DMS79 treated with DMSO at 0.1 percent for 48 hours (cell line): Measurements from ENCODE around the gene THAP4.
A peak's percentile ranks its signal among the peaks of the same experiment; 100 is the strongest.
"Not testable (repeated sequence)": the region's sequence is repeated elsewhere in the genome, so short reads cannot be mapped to it uniquely, and the experiment has no call there.

Experiments
- DNase-seq: peaks from one replicate; lab custom pipeline; 2025; lab: John Stamatoyannopoulos, UW

THAP4 gene

DNA sequence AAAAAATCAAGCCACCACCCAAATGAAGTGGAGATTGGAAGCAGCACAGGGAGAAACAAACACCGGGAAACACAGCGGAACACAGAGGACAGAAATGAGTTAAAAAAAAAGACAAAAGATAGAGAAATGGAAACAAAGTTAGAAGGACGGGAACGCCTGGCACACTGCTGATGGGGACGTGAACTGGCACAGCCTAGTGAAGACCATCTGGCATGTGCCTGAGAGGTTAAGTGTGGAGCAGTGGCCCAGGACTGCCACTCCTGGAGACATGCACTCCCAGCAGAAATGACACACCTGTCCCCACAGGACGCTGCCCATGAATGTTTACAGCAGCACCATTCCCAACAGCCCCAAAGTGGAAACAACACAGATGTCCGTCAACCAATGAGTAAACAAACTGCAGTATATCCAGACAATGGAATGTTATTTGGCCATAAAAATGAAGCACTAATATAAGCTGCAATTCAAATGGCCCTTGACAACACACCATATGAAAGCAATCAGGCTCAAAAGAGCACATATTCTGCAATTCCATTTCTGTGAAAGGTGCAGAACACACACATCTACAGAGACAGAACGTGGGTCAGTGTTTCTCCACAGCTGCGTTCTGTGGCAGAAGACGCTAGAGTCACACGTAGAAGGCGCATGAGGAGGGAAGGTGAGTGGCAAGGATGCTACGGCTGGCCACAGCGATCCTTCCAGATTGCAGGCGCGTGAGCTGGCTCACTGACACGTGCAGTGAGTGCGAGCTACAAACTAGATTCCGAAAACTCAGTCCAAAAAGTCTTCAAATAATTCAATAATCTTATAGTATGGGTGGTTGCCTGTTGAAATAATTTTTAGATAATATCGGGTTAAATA lies 24.6 kb downstream of the THAP4 start:
- peak; percentile 71 for DNase-seq

DNA sequence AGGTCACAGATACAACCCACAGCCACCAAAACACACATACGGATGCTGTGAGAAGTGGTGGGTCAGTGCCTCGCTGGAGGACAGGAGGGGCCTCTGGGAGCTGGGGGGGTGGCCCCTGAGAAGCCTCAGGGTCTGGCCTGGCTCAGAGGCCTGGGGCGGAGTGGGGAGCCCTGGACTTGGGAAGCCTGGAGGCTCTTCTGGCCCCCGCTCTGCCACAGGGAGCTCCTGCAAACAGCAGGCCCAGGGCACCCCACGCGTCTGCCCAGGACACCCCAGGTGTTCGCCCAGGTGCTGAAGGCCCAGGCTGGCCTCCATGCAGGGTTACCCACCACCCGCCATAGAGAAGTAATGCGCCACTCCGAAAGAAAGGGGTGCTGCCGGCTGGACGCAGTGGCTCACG lies 25.9 kb downstream of the THAP4 start:
- no peak for DNase-seq

DNA sequence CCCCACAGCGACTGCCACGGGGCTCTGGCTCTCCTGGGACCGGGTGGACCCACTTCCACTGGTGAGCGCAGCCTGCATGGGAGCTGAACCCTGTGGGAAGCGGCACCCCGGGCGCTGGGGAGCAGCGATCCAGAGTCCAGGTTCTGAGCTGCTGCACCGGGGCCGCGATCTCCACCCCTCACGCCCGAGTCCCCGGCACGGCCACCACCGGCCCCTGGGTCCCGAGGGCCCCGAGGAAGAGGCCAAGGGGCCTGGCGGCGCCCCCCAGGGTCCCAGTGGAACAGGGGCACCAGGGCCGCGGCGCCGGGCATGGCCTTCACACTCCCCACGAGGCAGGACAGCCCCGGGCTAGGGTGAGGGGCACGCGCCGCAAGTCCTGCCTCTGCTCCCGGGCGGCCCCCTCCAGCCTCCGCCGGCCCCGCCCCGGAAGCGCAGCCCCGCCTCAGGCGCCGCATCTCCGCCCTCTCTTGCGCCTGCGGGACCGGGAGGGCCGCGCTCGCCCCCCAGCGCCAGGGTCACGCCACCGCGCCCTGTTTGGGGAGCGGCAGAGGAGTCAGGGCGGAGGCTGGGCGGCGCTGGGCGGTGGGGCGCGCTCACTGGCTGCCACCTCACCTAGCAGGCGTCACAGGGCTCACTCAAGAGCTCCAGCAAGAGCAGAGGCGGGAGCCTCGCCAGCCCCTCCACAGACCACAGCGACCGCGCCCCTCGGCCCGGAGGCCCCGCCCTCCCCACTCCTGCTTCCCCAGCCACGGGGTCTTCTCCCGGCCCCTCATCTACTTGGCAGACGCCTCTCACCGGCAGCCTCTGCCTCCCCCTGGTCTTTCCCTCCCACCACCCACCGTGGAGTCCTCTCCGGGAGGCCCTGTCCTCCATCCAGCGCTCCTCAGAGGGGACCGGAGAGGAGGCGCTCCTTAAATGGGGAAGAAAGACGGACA lies 26.8 kb downstream of the THAP4 start:
- DNase-seq, result peak; percentile 84

DNA sequence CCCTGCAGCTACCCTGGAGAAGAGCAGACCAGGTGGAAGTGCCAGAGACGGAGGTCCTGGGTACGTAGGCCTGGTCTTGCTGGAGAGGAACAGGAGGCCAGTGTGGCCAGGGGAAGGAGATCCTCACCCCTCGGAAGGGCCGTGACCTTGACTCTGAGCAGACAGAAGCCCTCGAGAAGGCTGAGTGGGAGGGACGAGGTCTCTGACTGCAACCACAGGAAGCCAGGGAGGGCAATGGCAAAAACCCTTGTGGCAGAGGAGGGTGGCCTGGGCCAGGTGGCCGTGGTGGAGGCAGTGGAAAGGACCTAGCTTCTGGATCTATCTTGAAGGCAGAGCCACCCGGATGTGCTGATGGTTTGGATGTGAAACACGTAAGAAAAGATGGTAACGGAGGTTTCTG lies 28.1 kb downstream of the THAP4 start:
- no peak for DNase-seq

DNA sequence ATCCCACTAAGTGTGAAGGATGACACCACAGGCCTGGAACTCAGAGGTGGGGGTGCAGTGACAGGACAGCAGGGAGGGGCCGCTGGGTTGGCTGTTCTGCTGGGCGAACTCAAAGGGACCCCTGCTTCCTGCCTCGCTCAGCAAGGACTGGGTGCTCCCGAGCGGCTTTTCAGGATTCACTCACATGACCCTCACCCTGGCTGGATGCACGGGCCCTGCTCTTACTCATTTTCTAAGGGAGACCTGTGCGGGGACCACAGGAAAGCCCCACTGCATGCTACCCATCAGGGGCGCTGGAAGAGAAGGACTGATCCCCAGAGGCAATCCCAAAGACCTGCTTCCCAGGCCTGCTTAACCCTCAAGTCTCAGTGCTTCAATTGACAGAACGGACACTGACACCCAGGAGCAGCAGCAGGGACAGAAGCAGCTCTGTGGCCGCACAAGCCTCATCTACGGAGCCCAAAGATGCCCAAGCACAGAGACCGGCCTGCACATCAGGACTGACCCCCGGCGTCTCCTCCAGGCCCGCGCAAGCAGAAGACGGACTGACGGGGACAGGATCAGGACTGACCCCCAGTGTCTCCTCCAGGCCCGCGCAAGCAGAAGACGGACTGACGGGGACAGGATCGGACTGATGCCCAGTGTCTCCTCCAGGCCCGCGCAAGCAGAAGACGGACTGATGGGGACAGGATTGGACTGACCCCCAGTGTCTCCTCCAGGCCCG lies 29.6 kb downstream of the THAP4 start:
- no peak for DNase-seq

DNA sequence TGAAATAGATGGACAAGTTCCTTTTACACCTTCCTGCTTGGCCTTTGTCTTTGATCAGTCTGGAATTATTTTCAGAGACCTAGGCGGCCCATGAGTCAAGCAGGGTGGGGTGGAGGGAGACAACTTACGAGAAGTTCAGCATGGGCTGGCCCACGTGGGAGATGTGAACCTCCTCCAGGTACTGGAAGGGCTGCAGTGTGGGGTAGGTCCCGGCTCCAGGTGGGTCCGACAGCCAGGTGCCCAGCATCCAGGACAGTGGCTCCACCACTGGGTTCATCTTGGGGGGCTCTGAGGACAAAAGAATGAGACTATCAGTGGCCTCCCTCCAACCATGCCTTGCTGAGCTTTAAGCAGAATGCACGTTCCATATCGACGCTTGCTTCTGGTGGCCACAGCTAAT lies 30.8 kb downstream of the THAP4 start:
- DNase-seq, result no peak

DNA sequence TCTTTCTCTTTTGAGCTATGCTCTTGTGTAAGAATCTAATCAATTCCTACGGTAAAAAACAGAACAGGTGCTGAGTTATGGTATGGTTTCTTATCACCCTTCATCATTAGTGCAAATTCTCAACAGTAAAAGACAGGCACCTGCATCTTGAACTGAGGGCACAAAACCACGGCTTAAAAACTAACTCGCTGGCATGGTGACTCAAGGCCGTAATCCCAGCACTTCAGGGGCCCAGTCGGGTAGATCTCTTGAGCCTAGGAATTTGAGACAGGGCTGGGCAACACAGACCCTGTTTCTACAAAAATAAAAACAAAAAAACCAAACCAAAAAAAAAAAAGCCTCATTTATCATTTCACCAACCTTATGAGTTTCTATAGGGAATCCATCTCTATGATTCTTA lies 33.3 kb downstream of the THAP4 start:
- no peak for DNase-seq

DNA sequence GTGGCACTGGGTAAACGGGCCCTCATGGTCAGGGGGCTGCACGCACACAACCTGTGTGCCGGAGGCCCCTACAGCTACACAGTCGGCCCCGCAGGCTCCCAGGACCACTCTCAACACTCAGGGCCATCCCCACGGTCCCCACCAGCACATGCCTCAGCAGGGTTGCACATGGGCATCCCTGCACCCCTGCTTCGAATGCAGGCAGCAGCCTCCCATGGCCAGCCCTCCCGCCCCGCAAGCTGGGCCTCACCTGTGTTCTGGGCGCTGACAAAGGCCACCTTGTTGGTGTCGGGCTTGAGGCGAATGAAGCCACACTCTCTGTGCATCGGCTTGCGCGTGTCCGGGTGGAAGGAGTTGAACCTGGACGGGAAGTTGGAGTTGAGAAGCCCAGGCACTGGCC lies 34.2 kb downstream of the THAP4 start:
- no peak for DNase-seq

DNA sequence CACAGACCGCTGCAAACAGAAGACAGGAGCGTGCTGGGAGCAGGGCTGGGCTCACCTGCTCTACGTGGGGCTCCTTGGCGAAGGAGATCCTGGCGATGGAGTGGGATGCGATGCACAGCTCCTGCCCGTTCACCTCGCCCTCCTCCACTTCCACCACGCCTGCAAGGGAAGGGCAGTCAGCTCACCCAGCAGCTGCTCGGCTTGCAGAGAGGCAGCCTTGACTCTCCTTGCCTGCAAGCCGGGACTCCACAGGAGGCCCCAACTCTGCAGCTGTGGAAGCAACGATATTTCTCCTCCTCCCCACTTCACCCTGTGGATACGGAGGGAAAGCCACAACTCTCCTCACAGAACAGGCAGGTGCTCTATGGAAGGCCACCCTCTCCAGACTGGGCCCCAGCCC lies 35.1 kb downstream of the THAP4 start:
- DNase-seq, result no peak

DNA sequence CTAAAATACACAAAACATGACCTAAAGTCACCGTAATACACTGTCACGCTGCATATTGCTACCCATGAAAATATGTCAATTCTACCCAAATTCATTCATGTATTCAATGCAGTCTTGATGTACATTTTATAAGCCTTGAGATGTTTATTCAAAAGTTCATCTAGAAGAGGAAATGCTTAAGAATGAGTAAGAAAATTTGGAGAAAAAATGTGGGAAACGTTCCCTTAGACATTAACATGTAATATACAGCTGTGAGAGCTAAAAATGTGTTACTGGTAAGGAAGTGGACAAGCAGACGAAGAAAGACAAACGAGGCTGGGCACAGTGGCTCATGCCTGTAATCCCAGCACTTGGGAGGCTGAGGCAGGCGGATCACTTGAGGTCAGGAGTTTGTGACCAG lies 37.3 kb downstream of the THAP4 start:
- no peak for DNase-seq

DNA sequence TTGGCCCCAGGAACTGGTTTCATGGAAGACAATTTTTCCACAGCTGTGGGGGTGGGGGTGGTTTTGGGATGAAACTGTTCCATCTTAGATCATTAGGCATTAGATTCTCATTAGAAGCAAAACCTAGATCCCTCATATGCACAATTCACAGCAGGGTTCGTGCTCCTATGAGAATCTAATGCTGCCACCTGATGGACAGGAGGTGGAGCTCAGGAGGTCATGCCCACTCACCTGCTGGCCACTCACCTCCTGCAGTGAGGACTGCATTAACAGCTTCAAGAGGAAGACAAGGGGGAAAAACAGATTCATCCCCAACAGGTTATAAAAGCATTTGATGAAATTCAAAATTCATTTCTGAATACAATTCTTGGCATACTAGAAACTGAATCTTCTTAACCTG lies 38.5 kb downstream of the THAP4 start:
- no peak for DNase-seq

DNA sequence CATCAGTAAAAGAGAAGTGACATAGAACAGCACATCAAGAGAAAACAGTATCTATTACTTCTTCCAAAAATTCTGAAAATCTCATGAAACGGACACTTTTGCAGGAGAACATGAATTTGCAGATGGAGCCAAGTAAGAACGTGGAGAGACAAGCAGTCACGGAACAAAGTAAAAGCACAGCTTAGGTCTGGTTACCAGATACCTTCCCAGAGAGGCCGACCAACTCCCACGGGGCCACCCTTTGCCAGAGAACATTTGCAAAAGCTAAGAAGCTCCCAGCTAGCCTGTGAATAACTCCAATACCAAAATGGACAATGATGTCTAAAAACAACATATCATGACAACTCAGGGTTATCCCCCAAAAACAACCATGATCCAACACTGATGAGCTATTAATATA lies 38.9 kb downstream of the THAP4 start:
- no peak for DNase-seq

- no peak for DNase-seq
These were observed 39.4 kb downstream of the THAP4 start for GRCh38 chr2:241597561-241597960.

GRCh38 chr2:241595600-241596140 lies 41.3 kb downstream of the THAP4 start:
- DNase-seq, result no peak

DNA sequence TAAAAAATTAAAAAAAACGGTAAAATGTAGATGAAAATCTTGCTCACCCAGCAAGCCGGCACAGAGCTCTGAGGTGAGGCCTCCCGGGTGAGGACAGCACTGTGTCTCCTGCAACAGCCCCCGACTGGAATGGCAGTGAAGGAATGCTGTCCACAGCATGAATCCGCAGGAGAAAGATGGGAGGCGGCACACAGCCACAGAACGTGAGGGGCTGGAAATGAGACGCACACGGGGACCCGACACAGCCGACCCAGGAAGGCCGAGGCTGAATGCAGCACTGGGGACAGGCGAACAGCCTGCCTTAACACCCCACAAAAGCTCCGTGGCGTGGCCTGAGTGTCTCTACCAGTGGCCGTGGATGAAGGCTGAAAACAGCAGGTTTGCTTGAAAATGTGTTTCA lies 43.7 kb downstream of the THAP4 start:
- no peak for DNase-seq

- DNase-seq, result no peak
These were observed 44.7 kb downstream of the THAP4 start for GRCh38 chr2:241592126-241592845.

DNA sequence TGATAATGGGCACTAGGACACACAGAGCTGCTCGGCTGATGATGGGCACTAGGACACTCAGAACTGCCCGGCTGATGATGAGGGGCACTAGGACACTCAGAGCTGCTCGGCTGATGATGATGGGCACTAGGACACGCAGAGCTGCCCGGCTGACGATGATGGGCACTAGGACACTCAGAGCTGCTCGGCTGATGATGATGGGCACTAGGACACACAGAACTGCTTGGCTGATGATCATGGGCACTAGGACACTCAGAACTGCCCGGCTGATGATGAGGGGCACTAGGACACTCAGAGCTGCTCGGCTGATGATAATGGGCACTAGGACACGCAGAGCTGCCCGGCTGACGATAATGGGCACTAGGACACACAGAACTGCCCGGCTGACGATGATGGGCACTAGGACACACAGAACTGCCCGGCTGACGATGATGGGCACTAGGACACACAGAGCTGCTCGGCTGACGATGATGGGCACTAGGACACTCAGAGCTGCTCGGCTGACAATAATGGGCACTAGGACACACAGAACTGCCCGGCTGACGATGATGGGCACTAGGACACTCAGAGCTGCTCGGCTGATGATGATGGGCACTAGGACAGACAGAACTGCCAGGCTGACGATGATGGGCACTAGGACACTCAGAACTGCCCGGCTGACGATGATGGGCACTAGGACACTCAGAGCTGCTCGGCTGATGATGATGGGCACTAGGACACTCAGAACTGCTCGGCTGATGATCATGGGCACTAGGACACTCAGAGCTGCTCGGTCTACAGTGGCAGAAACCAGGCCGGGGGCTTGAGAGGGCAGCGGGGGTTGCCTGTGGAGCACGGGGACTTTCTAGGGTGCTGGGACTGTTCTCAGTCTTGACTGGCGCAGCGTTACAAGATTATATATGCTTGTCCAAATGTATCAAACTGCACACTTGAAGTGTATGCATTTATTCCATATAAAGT lies 46.2 kb downstream of the THAP4 start:
- DNase-seq, result not testable (repeated sequence)

GRCh38 chr2:241589863-241590262 lies 47.1 kb downstream of the THAP4 start:
- DNase-seq, result not testable (repeated sequence)

- DNase-seq, result no peak
These were observed 50.2 kb downstream of the THAP4 start for GRCh38 chr2:241586564-241587264.

DNA sequence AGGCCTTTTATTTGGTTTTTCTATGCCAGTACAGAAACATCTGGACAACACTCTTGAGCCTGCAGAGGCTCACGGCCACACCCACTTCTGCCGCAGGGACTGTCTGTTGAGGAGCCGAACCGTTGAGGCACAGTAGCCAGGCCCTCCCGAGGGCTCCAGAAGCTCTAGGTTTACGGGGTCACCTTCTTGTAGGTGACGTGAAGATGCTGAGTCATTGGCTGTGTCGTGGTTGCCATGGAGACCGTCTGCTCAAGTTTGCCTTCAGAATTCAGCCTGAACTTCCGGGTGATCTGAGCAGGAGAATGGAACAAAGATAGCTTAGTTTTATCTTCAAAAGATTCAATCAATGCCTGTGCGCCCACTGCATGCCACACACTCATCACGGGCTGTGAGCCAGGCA lies 52.5 kb downstream of the THAP4 start:
- DNase-seq, result no peak
